Esophagus muscularis mucosa (tissue), 4 donors: ENCODE data around the gene PDSS2.

Source experiments
- CTCF ChIP-seq, 3 experiments: fragments of 200-600 bp in 2 of 3; fragments of 450-650 bp in 1 of 3; sonication (generic) in 2 of 3; IDR thresholded peaks; one replicate each; pipeline ENCODE4 v1.5.1; 2017 to 2019; ENCODE audit warnings: antibody characterized with exemption in 3 of 3, mild to moderate bottlenecking in 2 of 3, moderate library complexity in 1 of 3
- EP300 ChIP-seq: sonication (generic); formaldehyde crosslinking; IDR thresholded peaks from one replicate; pipeline ENCODE4 v1.6.1; 2017; ENCODE audit warnings: antibody characterized with exemption
- POLR2A ChIP-seq: fragments of 450-650 bp; IDR thresholded peaks from one replicate; pipeline ENCODE4 v1.6.1; 2017; ENCODE audit warnings: antibody characterized with exemption, moderate library complexity, mild to moderate bottlenecking, low read depth
- POLR2AphosphoS5 ChIP-seq, 2 donors: sonication (generic); formaldehyde crosslinking; IDR thresholded peaks; one replicate each; pipeline ENCODE4 v1.6.1; 2017; ENCODE audit warnings: antibody characterized with exemption in 2 of 2

GRCh38 chr6:107447663-107448216 lies 11.6 kb downstream of the PDSS2 start:
- TF ChIP-seq POLR2A (no peak), CTCF (IDR thresholded peaks at IDR 0.05) (no peak), POLR2AphosphoS5 (IDR thresholded peaks at IDR 0.05) (no peak), EP300 (no peak)
